Naive thymus-derived CD8-positive, alpha-beta T cell (primary cell): ENCODE results near the gene KDM3A. TPM values are rescaled to one million over a fixed set of nuclear protein-coding genes. Genes with fewer than 3 reads are reported as not detected.

Experiments
- ATAC-seq, 2 donors: fragments of 150-1000 bp; cut with Tn5 transposase in 1 of 2; sonication (Bioruptor Pico), chemical (Tn5 transposase) in 1 of 2; 1 replicate in 1 of 2; 2 replicates in 1 of 2; pipeline ENCODE4 v1.10.0; 2021; ENCODE audit warnings: mild to moderate bottlenecking in 2 of 2, moderate library complexity in 2 of 2
- POLR2A ChIA-PET: fragments of 350-600 bp; sonication (Branson Sonifier 250); formaldehyde crosslinking; loops from one replicate; lab custom pipeline; 2021; ENCODE audit warnings: antibody characterized with exemption; lab: Charles Lee
- DNase-seq, 10 donors: peaks; one replicate each; pipeline versions ENCODE4 v3.0.0 to v3.0.0-alpha.2; 2020 to 2022
- H3K27ac Mint-ChIP-seq, 10 donors: one replicate each; pipeline ENCODE4 v1.8.0; 2020 to 2022; ENCODE audit warnings: mild to moderate bottlenecking in 10 of 10, mixed read lengths in 10 of 10, moderate library complexity in 4 of 10, inconsistent platforms in 1 of 10
- H3K27me3 Mint-ChIP-seq, 5 donors: one replicate each; pipeline ENCODE4 v1.8.0; 2021 to 2022; ENCODE audit warnings: mixed read lengths in 5 of 5
- H3K36me3 Mint-ChIP-seq, 3 donors: one replicate each; pipeline ENCODE4 v1.8.0; 2020 to 2022; ENCODE audit warnings: mixed read lengths in 3 of 3, mild to moderate bottlenecking in 2 of 3, inconsistent platforms in 1 of 3
- H3K4me1 Mint-ChIP-seq, 4 donors: one replicate each; pipeline ENCODE4 v1.8.0; 2021 to 2022; ENCODE audit warnings: mixed read lengths in 4 of 4
- H3K4me3 Mint-ChIP-seq, 10 donors: one replicate each; pipeline ENCODE4 v1.8.0; 2020 to 2022; ENCODE audit warnings: mild to moderate bottlenecking in 10 of 10, mixed read lengths in 10 of 10, moderate library complexity in 6 of 10, inconsistent platforms in 1 of 10
- H3K9me3 Mint-ChIP-seq, 9 donors: one replicate each; pipeline ENCODE4 v1.8.0; 2020 to 2022; ENCODE audit warnings: mixed read lengths in 9 of 9, mild to moderate bottlenecking in 3 of 9, inconsistent platforms in 1 of 9, moderate library complexity in 1 of 9
- polyA plus RNA-seq, 3 donors: library from polyadenylated mRNA; unstranded; fragments of 300-500 nt; fragmentation: Illumina TruSeq; gene quantifications; one replicate each; pipeline ENCODE4 v1.2.3, GENCODE V29; 2021
- total RNA-seq, 8 experiments: library from RNA in 2 of 8; stranded (reverse) in 2 of 8; gene quantifications; one replicate each; pipeline ENCODE4 v1.2.3 and lab custom pipeline; 2021 to 2026

Gene KDM3A
- total and polyA plus RNA-seq, 5 experiments from 2014 or later, result 12.6 to 194 (median 30.4) TPM

DNA sequence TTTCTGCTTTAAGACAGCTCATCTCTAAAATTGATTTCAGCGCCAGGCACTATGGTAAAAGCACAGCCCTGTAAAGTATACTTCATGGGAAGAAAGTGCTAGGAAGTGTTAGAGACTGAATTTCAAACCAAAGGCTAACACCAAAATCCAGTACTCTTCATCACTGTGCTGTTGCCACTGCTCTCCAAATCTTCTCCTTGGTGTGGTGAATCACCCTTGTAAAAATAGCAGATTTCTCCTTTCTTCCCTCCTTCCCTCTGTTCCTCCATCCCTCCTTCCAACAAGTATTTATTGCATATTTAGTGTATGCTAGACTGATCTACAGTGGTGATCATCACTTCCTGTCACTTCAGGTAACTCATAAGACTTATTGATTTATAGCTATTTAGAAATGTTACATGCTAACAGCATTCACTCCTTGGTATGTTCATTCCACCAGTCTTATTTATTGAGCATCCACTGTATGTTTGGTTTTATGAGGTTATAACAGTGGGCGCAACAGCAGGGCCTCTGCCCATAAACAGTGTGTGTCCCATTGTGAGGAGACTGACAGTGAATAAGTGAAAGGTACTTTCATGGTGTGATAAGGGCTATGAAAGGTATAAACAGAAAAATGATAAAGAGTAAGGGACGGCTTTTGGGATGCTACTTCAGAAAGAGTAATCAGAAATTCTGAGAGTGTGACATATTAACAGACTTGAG, 20.0 kb downstream of the KDM3A start:
- Mint-ChIP-seq H3K4me1 (peaks cover 19 to 41% (median 31%) of the 10 kb centered on the region in 4 donors), H3K4me3 (no peak overlapping the region), H3K36me3 (peaks cover 35 to 99% (median 47%) of the 10 kb centered on the region in 3 donors), H3K9me3 (no peaks in the 10 kb centered on the region), H3K27me3 (no peaks in the 10 kb centered on the region), H3K27ac (peak overlapping the region in 9 of 10 donors; percentile 17 to 78 (median 34))
- DNase-seq (no peak), ATAC-seq (no peak)
- POLR2A ChIA-PET, result interaction anchor here (1.5 kb wide), 1 partner anchor 19 kb away, joined by 4 read pairs; the partner anchor contains the start of gene KDM3A

DNA sequence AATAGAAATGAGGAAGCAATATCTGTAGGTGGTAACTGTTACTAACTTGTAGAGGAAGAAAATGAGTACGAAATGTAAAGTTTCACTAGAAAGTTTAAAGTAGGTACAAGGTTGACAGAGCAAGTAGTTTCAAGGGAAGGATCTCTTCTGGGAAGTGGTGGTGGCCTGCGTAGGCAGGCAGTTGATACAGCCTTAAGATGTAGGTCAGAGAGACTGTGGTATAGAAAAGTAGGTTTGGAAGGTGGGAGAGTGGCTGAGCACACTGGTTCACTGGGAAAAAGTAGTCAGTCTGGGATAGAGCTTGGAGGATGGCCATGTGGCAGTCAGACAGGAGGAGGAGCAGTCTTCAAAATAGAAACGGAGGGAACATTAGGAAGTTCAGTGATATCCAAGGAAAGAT, 23.5 kb downstream of the KDM3A start:
- peak overlapping the region; percentile 5 to 66 (median 31) for H3K27ac Mint-ChIP-seq
- no peaks in the 10 kb centered on the region for H3K9me3 Mint-ChIP-seq
- H3K4me1 Mint-ChIP-seq, result peaks cover 32 to 57% (median 45%) of the 10 kb centered on the region in 4 donors
- POLR2A ChIA-PET, result no interaction called here
- no peaks in the 10 kb centered on the region for H3K27me3 Mint-ChIP-seq
- DNase-seq (no peak), ATAC-seq (no peak)
- H3K4me3 Mint-ChIP-seq, result peak overlapping the region in 1 of 10 donors; percentile 12
- peaks cover 30 to 100% (median 45%) of the 10 kb centered on the region in 3 donors for H3K36me3 Mint-ChIP-seq

DNA sequence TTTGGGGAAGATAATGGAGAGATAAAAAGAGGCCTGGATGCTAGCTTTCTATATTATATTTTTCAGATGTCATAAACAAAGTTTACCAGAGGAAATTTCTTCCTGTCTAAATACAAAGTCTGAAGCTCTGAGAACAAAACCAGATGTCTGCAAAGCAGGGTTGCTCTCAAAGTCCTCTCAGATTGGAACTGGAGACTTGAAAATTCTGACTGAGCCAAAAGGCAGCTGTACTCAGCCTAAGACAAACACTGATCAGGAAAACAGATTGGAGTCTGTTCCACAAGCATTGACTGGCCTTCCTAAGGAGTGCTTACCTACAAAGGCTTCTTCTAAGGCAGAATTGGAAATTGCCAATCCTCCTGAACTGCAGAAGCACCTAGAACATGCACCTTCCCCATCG, 25.1 kb downstream of the KDM3A start:
- Mint-ChIP-seq H3K4me3 (no peak overlapping the region), H3K27ac (peak overlapping the region in 6 of 10 donors; percentile 13 to 69 (median 24)), H3K4me1 (peaks cover 30 to 61% (median 44%) of the 10 kb centered on the region in 4 donors)

DNA sequence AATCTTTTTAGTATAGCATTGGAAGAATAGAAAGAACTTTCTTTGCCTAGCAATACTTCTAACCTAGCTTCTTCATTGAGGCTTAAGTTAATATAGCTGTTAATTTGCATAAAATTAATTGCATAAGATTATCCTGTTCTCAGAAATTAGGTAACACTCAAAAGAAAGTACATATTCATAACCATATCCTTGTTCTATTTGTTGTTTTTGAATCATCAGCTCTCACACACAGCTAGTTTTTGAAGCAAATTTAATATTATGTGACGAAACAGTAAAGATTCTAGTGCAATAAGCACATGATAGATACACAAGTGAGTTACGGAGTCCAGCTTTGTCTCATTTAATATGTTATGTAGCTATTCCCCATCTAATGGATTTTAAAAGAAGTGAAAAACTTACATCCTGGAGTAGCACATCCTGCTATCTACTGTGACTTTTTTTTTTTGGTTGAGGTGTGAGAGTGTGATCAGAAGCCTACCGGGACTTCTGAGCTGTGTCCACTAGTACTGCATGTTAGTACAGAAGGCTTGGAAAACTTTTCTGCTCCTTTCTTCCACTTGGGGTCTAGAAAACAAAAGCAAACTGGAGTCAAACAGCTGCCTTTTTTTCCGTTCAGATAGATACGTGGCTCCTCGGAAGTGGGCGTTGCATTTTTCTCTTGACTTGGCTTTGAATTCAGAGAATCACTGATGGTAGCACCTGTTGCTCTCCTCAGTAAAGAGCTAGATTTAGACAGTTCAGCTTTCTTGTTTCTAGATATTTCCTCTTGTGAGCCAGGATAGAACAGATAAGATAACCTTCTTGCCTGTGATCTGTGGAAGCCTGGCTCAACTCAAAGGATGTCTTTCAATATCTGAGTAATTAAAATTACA, 27.2 kb downstream of the KDM3A start:
- POLR2A ChIA-PET, result interaction anchor here (0.6 to 2.1 kb wide), 3 partner anchors 9 to 26 kb away, joined by 3 to 9 read pairs (median 4); no protein-coding TSS in a partner anchor
- ATAC-seq (peak; percentile 52 to 60), DNase-seq (no peak)
- Mint-ChIP-seq H3K4me1 (peaks cover 32 to 69% (median 49%) of the 10 kb centered on the region in 4 donors), H3K4me3 (peak overlapping the region in 7 of 10 donors; percentile 5 to 55 (median 22)), H3K9me3 (no peaks in the 10 kb centered on the region), H3K36me3 (peaks cover 9 to 96% (median 39%) of the 10 kb centered on the region in 3 donors), H3K27me3 (no peaks in the 10 kb centered on the region), H3K27ac (peak overlapping the region in 9 of 10 donors; percentile 17 to 83 (median 77))

More for the DNA sequence above, 25.1 kb downstream of the KDM3A start:
- POLR2A ChIA-PET, result interaction anchor here (1.7 kb wide), 1 partner anchor 25 kb away, joined by 6 read pairs; the partner anchor contains the start of gene KDM3A
- H3K36me3 Mint-ChIP-seq, result peaks cover 17 to 96% (median 43%) of the 10 kb centered on the region in 3 donors
- no peak for DNase-seq
- H3K27me3 Mint-ChIP-seq, result no peaks in the 10 kb centered on the region
- no peaks in the 10 kb centered on the region for H3K9me3 Mint-ChIP-seq
- no peak for ATAC-seq

DNA sequence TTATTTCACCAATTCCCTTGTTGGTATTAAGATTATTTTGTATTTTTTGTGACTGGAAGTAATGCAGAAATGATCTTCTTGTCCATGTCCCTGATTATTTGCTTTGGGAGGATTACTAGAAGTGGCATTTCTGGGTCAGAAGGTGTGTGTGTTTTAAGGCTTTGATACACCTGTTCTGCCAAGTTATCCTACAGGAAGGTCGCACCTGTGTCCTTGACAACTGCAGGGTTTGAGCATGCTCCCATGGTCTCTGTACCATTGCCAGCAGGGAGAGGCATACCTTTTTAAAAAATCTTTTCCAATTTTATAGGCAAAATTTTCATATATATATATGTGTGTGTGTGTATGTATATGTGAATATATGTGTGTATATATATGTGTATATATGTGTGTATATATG, 29.7 kb downstream of the KDM3A start:
- DNase-seq (no peak), ATAC-seq (no peak)
- no peak overlapping the region for H3K4me3 Mint-ChIP-seq
- H3K4me1 Mint-ChIP-seq, result peaks cover 28 to 66% (median 45%) of the 10 kb centered on the region in 4 donors
- H3K27ac Mint-ChIP-seq, result peak overlapping the region in 2 of 10 donors; percentile 62 to 71
- H3K9me3 Mint-ChIP-seq, result no peaks in the 10 kb centered on the region
- no peaks in the 10 kb centered on the region for H3K27me3 Mint-ChIP-seq
- peaks cover 0 to 96% (median 39%) of the 10 kb centered on the region in 3 donors for H3K36me3 Mint-ChIP-seq
- POLR2A ChIA-PET, result no interaction called here

DNA sequence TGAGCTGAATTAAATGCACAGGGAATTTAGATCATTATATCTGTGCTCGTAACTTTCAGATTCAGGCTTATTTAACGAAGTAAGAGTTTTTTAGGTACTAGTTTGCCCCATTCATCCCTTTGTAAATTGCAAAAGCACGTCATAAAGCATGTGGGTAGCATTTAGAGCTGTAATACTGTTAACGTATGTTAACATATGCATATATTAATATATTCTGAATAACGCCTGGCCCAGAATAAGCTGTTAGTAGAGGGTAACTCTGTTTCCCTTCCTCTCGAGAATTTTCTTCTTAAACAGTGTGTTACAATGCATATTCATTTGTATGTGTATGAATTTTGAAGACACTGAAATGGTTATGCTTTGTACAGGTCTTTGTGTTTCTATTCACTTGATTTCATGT, 30.5 kb downstream of the KDM3A start:
- POLR2A ChIA-PET, result no interaction called here
- H3K27ac Mint-ChIP-seq, result peak overlapping the region in 2 of 10 donors; percentile 4 to 24
- no peak overlapping the region for H3K4me3 Mint-ChIP-seq

DNA sequence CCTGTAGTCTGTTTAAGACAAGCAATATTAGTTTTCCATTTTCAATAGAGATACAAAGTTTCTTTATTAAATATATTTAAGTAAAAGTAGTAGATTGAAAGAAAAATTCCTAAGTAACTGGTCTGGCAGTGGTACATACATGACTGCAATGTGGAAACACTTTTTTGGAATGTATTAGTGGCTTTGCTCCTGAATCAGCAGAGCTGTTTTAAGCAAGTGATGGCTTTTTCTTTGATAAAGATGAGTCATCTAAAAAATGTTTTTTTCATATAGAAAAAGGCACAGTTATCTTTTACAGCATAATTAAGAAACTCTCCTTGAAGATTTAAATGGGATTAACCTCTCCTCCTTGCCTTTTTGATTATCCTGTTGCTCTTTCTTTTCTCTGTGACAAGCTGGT, 34.9 kb downstream of the KDM3A start:
- peak overlapping the region in 8 of 10 donors; percentile 2 to 80 (median 26) for H3K27ac Mint-ChIP-seq
- POLR2A ChIA-PET, result no interaction called here
- peaks cover 11 to 93% (median 43%) of the 10 kb centered on the region in 3 donors for H3K36me3 Mint-ChIP-seq
- ATAC-seq, result no peak
- no peak overlapping the region for H3K4me3 Mint-ChIP-seq
- H3K4me1 Mint-ChIP-seq, result peaks cover 12 to 35% (median 23%) of the 10 kb centered on the region in 4 donors
- no peak for DNase-seq
- H3K27me3 Mint-ChIP-seq, result no peaks in the 10 kb centered on the region
- H3K9me3 Mint-ChIP-seq, result no peaks in the 10 kb centered on the region

More for the DNA sequence above, 30.5 kb downstream of the KDM3A start:
- Mint-ChIP-seq H3K9me3 (no peaks in the 10 kb centered on the region), H3K36me3 (peaks cover 0 to 94% (median 39%) of the 10 kb centered on the region in 3 donors), H3K4me1 (peaks cover 30 to 64% (median 45%) of the 10 kb centered on the region in 4 donors), H3K27me3 (no peaks in the 10 kb centered on the region)
- ATAC-seq (no peak), DNase-seq (no peak)

DNA sequence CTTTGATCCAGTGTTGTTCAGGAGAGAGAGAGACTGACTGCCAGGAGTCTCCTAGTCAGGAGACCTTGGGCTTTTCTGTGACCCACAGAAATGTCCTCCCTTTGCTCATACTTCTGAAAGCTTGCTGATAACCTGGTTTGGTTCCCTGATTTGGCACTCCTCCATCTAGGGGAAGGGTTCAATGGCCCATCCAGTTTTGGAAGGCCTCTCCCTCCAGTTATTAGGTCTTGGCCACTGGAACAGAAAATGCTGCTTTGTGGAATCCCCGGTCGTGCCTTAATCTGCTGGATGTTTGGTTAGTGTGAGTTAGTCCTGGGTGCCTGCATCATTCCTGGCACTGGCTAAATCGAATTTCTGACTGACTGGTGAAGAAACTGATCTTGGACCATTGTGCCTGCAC, 35.7 kb downstream of the KDM3A start:
- no peaks in the 10 kb centered on the region for H3K9me3 Mint-ChIP-seq
- POLR2A ChIA-PET, result no interaction called here
- DNase-seq, result no peak

DNA sequence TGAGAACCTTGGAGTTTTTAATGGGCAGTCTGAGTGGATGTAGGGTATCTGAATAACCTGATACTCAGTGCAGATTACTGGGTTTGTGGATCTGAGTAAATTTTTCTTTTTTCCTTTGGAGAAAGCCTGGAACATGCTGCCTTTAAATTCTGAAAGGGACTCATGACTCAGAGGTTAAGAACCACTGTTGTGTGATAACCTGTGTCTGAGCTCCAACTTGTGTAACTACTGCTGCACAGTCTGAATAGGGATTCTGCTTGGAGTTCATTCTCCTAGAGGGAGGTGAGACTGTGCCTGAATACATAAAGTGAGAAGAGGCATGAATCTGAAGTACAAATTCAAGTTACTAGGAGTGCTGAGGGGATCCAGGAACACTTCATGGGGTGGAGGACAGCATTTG, 36.2 kb downstream of the KDM3A start:
- Mint-ChIP-seq H3K36me3 (peaks cover 15 to 95% (median 41%) of the 10 kb centered on the region in 3 donors), H3K27me3 (no peaks in the 10 kb centered on the region), H3K4me3 (no peak overlapping the region), H3K4me1 (peaks cover 9 to 30% (median 19%) of the 10 kb centered on the region in 4 donors), H3K9me3 (no peaks in the 10 kb centered on the region), H3K27ac (peak overlapping the region in 8 of 10 donors; percentile 3 to 78 (median 60))
- POLR2A ChIA-PET, result no interaction called here
- ATAC-seq (no peak), DNase-seq (no peak)

More for the DNA sequence above, 35.7 kb downstream of the KDM3A start:
- no peak for ATAC-seq
- Mint-ChIP-seq H3K36me3 (peaks cover 14 to 95% (median 41%) of the 10 kb centered on the region in 3 donors), H3K27me3 (no peaks in the 10 kb centered on the region), H3K4me1 (peaks cover 8 to 31% (median 20%) of the 10 kb centered on the region in 4 donors), H3K4me3 (no peak overlapping the region), H3K27ac (peak overlapping the region in 5 of 10 donors; percentile 15 to 78 (median 59))

DNA sequence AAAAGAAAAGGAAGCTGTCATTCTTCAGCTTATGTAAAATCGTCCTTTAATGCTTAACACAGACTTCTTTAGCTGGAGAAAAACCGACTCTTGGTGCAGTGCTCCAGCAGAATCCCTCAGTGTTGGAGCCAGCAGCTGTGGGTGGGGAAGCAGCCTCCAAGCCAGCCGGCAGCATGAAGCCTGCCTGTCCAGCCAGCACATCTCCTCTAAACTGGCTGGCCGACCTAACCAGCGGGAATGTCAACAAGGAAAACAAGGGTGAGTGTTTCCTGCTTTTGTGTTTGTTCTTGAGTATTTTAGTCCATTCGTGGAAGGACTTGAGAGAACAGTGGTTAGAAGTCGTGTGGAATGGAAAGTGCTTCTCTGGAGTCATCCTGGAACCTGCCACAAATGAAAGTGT, 38.9 kb downstream of the KDM3A start:
- DNase-seq (no peak), ATAC-seq (no peak)
- peaks cover 24 to 95% (median 34%) of the 10 kb centered on the region in 3 donors for H3K36me3 Mint-ChIP-seq
- POLR2A ChIA-PET, result no interaction called here
- peaks cover 5 to 18% (median 11%) of the 10 kb centered on the region in 4 donors for H3K4me1 Mint-ChIP-seq
- peak overlapping the region in 6 of 10 donors; percentile 15 to 81 (median 44) for H3K27ac Mint-ChIP-seq
- H3K27me3 Mint-ChIP-seq, result no peaks in the 10 kb centered on the region
- H3K9me3 Mint-ChIP-seq, result no peaks in the 10 kb centered on the region
- H3K4me3 Mint-ChIP-seq, result no peak overlapping the region

DNA sequence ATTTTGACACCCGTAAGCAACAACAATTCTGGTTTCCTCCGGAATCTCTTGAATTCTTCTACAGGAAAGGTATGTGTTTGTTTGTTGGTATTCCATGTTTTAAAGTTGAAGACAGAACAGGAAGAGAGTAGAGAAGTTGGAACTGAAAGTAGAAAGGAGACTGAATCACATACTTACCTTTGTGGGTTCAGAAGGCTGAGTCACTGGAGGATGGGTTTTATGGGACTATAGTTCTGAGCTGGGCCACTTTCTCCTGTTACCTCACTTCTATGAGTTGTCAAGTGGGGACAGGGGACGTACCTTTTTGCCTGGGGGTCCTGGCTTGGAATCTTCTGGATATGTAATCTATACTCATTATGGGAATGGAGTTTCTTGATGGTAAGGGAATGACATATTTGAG, 40.9 kb downstream of the KDM3A start:
- DNase-seq, result no peak
- Mint-ChIP-seq H3K9me3 (no peaks in the 10 kb centered on the region), H3K36me3 (peaks cover 26 to 99% (median 39%) of the 10 kb centered on the region in 3 donors), H3K4me1 (peaks cover 1 to 9% (median 6%) of the 10 kb centered on the region in 4 donors), H3K27me3 (no peaks in the 10 kb centered on the region), H3K4me3 (no peak overlapping the region), H3K27ac (peak overlapping the region in 8 of 10 donors; percentile 9 to 85 (median 60))
- ATAC-seq, result no peak
- POLR2A ChIA-PET, result no interaction called here

DNA sequence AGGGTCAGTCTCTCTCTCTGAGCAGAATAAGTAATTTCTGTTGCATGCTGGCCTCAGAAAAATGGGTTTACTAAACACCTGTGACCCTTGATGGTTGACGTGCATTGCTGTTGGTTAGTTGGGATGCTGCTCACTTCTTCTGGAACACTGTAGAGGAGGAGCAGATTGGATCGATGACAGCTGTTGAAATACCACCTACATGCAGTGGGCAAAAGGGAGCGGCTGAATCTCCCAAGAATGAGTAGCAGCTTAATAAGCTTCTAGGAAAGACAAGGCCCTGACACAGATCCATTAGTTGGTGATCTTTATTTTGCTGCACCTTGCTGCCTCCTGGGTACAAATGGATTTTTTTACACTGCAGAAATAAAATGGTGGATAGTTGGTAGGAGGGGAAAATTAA, 43.2 kb downstream of the KDM3A start:
- POLR2A ChIA-PET, result no interaction called here
- Mint-ChIP-seq H3K9me3 (no peaks in the 10 kb centered on the region), H3K27ac (peak overlapping the region in 8 of 10 donors; percentile 4 to 74 (median 57)), H3K36me3 (peaks cover 22 to 100% (median 36%) of the 10 kb centered on the region in 3 donors), H3K27me3 (no peaks in the 10 kb centered on the region), H3K4me1 (peaks cover 0 to 4% (median 3%) of the 10 kb centered on the region in 4 donors), H3K4me3 (peak overlapping the region in 1 of 10 donors; percentile 2)
- DNase-seq (no peak), ATAC-seq (no peak)
